Cardiac muscle cell (in vitro differentiated cells and primary cell): ENCODE results near the gene ABHD14A. TPM values are rescaled to one million over a fixed set of nuclear protein-coding genes. Genes with fewer than 3 reads are reported as not detected.

Experiments used
- DNase-seq, 2 donors: peaks; one replicate each; pipeline versions ENCODE4 v3.0.0 to v3.0.0-alpha.2; 2010 to 2017; ENCODE audit warnings: low read depth in 1 of 2, low spot score in 1 of 2
- H3K27ac ChIP-seq: fragments of 200-600 bp; sonication (generic); 2 replicates; pipeline ENCODE4 v1.5.1; 2016
- H3K27me3 ChIP-seq: fragments of 200-600 bp; sonication (generic); 2 replicates; pipeline ENCODE4 v1.6.0; 2016; ENCODE audit warnings: control low read depth
- H3K36me3 ChIP-seq: fragments of 200-600 bp; sonication (generic); 2 replicates; pipeline ENCODE4 v1.5.1; 2016; ENCODE audit warnings: control low read depth
- H3K4me1 ChIP-seq: fragments of 200-600 bp; sonication (generic); 2 replicates; pipeline ENCODE4 v1.8.1; 2017; ENCODE audit warnings: low read depth, mild to moderate bottlenecking, mixed run types
- H3K4me3 ChIP-seq: fragments of 200-600 bp; sonication (generic); 2 replicates; pipeline ENCODE4 v1.5.1; 2016; ENCODE audit warnings: mild to moderate bottlenecking
- H3K9me3 ChIP-seq: fragments of 200-600 bp; sonication (generic); 2 replicates; pipeline ENCODE4 v1.5.1; 2017; ENCODE audit warnings: low read depth, mild to moderate bottlenecking, control low read depth
- CTCF ChIP-seq: IDR thresholded peaks from 2 replicates; pipeline ENCODE4 v1.5.1; 2012; ENCODE audit warnings: low read depth, mild to moderate bottlenecking, low read length
- polyA plus RNA-seq: library from polyadenylated mRNA; unstranded; fragments of >200 nt; fragmentation: Nextera tagmentation; extraction: Ambion mirVana; gene quantifications from 2 replicates; pipeline ENCODE4 v1.2.1, GENCODE V29; 2016
- total RNA-seq: library from RNA; depleted of rRNA; stranded (reverse); fragments of >200 nt; gene quantifications from 2 replicates; pipeline ENCODE4 v1.2.3, GENCODE V29; 2016

ABHD14A gene
- total and polyA plus RNA-seq, 2 experiments from 2014 or later = 56.5 to 104 TPM

DNA sequence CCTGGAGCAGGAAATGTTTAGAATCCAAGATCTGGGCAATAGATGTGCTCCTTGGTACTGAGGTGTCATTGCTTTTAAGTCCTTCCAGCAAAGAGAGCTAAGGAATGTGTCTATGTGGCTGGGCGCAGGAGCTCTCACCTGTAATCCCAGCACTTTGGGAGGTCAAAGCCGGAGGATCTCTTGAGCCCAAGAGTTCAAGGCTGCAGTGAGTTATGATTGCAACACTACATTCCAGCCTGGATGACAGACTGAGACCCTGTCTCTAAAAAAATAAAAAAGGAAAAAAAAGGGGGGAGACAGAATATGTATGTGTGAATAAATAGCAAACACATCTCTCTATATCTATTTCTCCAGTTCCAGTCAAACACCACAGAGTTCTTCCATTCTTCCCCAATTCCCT, 24.0 kb upstream of the ABHD14A start:
- no peaks in the 10 kb centered on the region for H3K36me3 ChIP-seq

GRCh38 chr3:51953445-51953844, 21.4 kb upstream of the ABHD14A start:
- H3K4me1 ChIP-seq = peaks cover 13% of the 10 kb centered on the region
- H3K27me3 ChIP-seq = peaks cover 24% of the 10 kb centered on the region
- no peaks in the 10 kb centered on the region for H3K9me3 ChIP-seq
- no peak overlapping the region for H3K4me3 ChIP-seq
- no peak overlapping the region for H3K27ac ChIP-seq
- no peaks in the 10 kb centered on the region for H3K36me3 ChIP-seq
- peak in 1 of 2 donors; percentile 71 for DNase-seq
- TF ChIP-seq CTCF = no peak

More for the DNA sequence above, 24.0 kb upstream of the ABHD14A start:
- Histone ChIP-seq H3K4me1 (peaks cover 7% of the 10 kb centered on the region), H3K9me3 (no peaks in the 10 kb centered on the region), H3K4me3 (no peak overlapping the region), H3K27me3 (peaks cover 24% of the 10 kb centered on the region), H3K27ac (no peak overlapping the region)
- no peak for TF ChIP-seq CTCF
- no peak for DNase-seq

GRCh38 chr3:51954105-51954504, 20.8 kb upstream of the ABHD14A start:
- no peak for TF ChIP-seq CTCF
- no peak overlapping the region for H3K4me3 ChIP-seq
- H3K9me3 ChIP-seq = no peaks in the 10 kb centered on the region
- H3K4me1 ChIP-seq = peaks cover 13% of the 10 kb centered on the region
- no peak for DNase-seq
- peaks cover 24% of the 10 kb centered on the region for H3K27me3 ChIP-seq
- H3K27ac ChIP-seq = no peak overlapping the region
- H3K36me3 ChIP-seq = no peaks in the 10 kb centered on the region

GRCh38 chr3:51954713-51955112, 20.2 kb upstream of the ABHD14A start:
- DNase-seq = no peak
- TF ChIP-seq CTCF = no peak
- no peak overlapping the region for H3K27ac ChIP-seq
- H3K4me1 ChIP-seq = peaks cover 13% of the 10 kb centered on the region
- H3K9me3 ChIP-seq = no peaks in the 10 kb centered on the region
- H3K36me3 ChIP-seq = no peaks in the 10 kb centered on the region
- no peak overlapping the region for H3K4me3 ChIP-seq
- H3K27me3 ChIP-seq = peaks cover 24% of the 10 kb centered on the region

- DNase-seq = no peak
- H3K36me3 ChIP-seq = no peaks in the 10 kb centered on the region
- no peak within 1 kb of the TSS for H3K27ac ChIP-seq
- H3K27me3 ChIP-seq = peaks cover 24% of the 10 kb centered on the region
- H3K4me3 ChIP-seq = no peak within 1 kb of the TSS
- TF ChIP-seq CTCF = no peak
- peaks cover 13% of the 10 kb centered on the region for H3K4me1 ChIP-seq
- no peaks in the 10 kb centered on the region for H3K9me3 ChIP-seq
Measured at GRCh38 chr3:51955175-51955892, 19.5 kb upstream of the ABHD14A start, which contains the start of gene GPR62. TSS of gene GPR62 (plus strand) at chr3:51955381. CDS start at chr3:51955653, 272 bp downstream.
